Ramos (cell line): Measurements from ENCODE around the gene VRK1.

Experiments
- in situ Hi-C: fragments of 300-500 bp; cut with MboI; formaldehyde crosslinking; loops from one replicate; pipeline ENCODE4 v1.14.3; 2022; ENCODE audit warnings: low sequenced_read_pairs; ENCODE audit not compliant: unreplicated experiment

VRK1 gene

DNA sequence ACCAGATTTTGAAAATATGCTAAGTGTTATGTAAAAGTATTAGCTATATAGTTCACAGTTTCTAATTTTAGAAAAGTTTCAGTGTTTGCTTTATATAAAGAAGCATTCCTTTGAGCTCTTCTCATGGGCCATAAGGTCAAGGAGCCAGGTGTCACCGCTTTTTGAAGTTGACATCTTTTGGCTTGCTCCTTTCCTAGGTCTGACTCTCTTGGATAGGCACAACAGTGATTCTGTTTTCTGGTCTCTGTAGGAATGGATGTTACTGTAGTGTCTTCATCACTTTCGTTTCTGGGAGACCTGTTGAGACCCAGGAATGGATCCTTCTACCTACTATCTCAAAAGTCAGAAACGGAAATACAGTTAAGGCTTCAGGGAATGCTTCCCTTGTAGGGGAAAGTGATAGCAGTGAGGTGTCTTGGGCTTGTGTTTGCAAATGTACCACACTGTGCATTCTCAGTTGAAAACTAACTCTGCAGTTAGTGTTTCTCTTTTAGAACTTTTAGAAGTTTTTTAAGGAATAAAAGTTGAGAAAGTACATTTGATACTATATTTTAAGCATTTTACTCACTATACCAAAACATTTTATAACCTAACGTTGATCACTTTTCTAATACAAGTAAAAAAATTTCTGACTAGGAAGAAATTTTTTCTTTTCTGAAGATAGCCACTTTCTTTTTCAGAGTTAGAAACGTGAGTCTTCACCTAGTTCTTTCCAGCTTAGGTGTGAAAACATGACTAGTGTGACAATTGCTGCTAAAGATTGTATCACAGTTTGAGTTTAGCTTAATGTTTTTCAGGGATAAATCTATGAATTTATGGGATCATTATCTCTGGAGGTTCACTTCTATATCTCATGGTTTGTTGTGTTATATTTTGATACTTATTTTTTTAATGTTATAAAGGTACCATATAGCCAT, 20.8 kb downstream of the VRK1 start:
- in situ Hi-C loops, result no loop called here

DNA sequence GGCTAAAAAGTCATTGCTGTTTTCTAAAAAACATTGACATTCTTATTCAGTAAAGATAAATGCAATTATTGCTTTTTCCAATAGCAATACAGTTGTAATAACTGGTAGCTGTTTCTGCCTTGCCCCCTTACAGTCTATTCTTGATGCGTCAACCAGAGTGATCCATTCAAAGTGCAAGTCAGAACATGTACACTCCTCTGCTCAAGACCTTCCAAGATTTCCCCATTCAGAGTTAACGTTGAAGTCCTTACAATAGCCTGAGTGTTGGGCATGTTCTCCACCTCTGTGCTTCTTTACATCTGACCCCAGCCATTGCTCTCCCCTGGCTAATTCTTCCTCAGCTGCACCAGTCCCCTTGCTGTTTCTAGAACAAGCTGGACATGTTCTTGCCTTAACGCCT, 24.3 kb downstream of the VRK1 start:
- in situ Hi-C loops, result no loop called here

DNA sequence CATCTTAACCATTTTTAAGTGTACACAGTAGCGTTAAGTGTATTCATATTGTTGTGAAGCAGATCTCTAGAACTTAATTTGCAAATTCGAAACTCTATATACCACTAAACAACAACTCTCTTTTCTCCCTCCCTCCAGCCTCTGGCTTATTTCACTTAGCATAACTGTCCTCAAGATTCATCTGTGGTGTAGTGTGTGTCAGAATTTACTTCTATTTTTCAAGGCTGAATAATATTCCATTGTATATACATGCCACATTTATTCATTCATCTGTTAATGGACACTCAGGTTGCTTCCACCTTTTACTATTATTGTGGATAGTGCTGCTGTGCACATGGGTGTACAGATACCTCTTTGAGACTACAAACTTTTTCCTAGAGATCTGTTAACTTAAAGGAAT, 26.5 kb downstream of the VRK1 start:
- in situ Hi-C loops, result no loop called here

DNA sequence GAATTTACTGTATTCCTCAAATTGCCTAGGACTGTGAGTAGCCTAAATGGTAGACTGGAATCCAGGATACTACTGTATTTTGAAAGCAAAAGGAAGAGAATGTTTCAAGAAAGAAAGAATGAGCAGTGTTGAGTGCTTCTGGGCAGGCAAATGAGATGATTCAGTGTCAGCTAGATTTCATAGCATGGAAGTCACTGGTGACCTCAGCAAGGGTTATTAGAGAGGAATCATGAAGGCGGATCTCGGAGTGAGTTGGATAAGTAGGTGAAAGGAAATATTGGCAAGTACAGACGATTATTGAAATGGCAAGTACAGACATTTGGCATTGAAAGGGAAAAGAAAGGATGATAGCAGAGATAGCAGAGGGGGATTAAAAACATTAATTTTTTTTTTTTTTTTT, 27.1 kb downstream of the VRK1 start:
- in situ Hi-C loops, result no loop called here

DNA sequence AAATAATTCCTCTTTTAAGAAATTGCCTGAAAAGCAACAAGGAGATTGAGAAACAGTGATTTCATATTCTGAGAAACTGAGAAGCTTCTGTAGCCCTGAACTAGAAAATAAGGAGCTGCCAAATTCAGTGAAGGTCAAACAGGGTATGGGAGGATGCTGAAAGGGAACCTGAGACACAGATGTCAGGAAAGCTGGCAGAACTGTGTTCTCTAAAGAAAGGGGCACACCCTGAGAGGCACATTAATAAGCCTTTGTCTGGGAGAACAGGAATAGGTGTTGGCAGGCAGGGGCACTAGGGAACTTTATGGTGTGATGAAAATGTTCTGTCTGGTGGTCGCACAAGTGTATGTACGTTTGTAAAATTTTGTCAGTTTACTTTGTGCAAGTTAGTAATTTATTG, 29.6 kb downstream of the VRK1 start:
- in situ Hi-C loops, result no loop called here

DNA sequence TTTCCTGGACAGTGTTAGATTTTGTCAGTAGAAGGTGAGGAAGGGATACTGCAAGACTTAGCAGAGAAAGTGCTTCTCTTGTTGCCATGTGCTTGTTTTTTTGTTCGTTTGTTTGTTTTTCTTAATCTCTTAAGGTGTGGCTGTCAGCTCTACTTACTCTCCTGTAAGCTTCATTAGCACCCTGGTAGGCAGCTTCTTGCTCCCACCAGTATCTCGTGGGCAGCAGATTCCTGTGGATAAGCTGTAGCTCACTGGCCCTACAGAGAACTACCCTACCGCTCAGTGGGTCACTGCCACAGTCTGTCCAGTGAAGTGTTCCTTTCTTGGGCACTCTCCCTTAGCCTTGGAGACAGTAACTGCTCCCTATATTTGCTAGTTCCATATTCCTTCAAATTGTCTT, 30.1 kb downstream of the VRK1 start:
- in situ Hi-C loops, result no loop called here

DNA sequence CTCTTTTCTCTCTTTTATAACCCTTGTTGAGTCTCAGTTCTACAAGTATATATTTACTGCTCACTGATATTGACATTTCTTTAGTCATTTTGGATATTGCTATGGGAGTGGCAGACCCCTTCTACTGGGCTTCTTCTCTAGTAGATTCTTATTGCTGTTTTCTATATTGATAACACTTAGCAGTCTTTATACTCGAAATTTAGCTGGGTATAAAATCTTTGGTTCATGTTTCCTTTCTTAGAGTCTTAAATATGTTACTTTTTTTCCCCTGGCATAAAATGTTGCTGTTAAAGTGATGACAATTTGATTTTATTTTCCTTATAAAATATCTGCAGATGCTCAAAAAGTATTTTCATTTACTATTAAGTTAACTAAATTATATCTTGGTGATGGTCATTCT, 32.6 kb downstream of the VRK1 start:
- in situ Hi-C loops, result no loop called here

DNA sequence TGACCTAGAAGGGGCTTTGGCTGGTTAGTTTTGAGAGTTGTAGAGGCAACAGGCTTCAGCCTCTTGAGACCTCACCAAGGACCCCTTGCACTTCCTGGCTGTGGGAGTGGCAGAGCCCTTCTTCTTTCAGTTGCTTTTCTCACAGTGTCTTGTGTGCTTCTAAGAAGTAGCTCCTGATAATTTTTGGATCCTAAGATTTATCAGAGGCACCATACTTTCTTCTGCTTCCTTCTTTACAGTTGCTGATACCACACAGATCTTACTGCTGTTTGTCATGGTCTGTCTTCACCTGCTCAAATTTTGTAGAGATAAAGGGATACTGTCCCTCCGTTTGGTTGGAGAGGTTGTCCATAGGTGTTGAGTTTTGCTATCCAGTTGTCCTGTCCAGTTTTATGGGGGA, 33.8 kb downstream of the VRK1 start:
- in situ Hi-C loops, result no loop called here

DNA sequence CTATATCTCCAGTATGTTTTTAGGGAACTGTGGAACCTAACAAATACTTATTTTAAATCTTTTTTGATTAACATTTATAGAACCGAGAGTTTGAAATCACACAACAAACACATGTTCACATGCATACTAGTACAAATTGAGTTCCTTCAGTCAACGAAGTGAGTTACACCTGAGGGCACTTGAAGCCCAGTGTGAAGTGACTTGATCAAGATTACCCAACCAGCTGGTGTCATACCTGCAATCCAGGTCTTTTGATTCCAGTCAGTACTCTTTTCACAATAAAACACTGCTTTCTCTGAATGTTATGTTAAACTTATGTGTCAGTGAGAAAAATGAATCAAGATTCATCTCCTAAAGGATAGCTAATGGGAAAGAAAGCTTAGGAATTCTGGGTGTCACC, 35.2 kb downstream of the VRK1 start:
- in situ Hi-C loops, result no loop called here

DNA sequence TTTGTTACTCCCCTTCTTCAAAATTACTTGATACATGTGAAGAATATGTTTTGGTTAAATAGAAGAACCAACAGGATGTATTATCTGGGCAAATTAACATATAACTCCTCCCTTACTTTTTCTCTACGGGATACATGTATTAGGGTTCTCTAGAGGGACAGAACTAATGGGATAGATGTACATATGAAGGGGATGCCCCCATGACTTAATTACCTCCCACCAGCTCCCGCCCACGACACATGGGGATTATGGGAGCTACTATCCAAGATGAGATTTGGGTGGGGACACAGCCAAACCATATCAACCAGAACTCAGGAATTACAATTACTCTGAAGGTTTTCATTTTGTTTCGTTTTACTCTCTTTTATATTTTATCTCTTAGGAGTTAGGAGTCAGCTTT, 41.3 kb downstream of the VRK1 start:
- in situ Hi-C loops, result no loop called here

DNA sequence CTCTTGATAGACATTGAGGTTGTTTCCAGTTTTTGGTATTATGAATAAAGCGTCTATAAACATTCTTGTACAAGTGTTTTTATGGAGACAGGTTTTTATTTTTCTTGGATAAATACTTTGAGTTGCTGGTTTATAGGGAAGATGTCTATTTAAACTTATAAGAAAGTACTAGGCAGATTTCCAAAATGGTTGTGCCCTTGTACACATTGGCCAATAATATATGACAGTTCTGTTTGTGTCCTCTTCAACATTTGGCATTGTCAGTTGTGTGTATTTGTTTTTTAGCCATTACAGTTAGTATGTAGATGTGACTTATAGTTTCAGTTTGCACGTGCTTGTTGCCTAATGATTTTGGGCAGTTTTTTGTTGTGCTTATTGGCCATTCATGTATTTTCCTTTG, 42.1 kb downstream of the VRK1 start:
- in situ Hi-C loops, result no loop called here

DNA sequence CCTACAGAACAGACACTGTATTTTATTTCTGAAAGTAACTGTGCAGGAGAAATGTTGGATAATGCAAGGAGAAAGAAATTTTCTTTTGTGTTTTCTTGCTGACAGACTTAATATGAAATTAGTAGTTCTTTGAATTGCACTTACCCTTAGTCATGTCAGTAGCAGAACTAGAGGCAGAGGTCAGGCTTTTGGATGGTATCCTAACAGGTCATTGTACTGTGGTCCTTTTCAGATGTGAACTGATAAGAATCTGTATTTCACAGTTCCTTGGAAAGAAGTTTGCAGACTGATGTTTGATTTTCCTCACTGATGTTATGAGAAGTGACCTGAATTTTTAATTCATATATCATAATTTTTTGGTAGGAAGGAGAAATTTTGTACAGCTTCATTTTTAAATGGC, 46.0 kb downstream of the VRK1 start:
- in situ Hi-C loops, result no loop called here

DNA sequence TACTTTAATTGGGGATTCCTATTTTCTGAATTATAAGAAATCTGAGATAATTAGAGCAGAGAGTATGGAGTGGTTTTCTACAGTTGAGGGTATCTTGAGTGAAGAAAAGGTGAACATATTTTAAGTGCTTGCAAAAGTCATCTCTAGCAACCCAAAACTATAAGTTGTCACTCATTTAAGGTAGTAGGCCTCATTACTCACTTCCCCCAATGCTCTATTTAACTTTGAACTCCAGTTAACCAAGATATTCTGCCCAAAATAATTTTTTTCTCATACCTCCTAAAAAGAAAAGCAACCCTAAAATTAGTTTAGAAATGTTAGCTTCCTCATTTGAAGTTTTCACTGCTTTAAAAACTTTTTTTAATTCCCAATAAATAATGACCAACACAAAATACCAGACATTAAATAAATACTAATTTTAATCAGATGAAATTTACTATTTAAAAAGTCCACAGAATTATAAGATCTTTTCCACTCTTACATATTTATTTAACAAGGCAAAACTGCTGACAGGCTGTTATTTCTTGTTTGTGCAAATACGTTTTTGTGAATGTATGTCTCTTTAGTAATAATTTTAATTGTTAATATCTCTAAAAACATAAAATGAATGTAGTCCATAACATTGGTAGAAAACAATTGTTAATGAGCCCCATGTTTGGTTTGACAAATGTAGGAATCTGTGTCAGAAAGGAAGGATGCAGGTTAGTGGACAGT, 47.8 kb downstream of the VRK1 start:
- in situ Hi-C loops, result no loop called here

DNA sequence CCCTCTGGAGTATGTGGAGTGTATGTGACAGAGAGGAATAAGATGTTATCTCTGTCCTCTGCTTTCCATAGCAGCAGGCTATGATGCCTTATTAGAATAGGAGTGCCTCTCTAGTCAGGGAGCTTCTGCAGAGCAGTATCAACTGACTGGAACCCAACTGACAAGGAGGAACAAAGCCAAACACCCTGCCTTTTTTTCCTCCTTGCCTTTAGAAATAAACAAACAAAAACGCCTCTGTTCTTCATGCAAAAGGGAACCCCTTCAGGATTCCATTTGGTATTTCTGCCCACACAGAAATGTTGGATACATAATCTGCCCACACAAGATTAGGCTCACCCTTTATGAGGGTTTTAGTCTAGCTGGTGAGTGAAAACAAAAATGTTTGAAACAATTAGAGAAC, 50.3 kb downstream of the VRK1 start:
- in situ Hi-C loops, result no loop called here

DNA sequence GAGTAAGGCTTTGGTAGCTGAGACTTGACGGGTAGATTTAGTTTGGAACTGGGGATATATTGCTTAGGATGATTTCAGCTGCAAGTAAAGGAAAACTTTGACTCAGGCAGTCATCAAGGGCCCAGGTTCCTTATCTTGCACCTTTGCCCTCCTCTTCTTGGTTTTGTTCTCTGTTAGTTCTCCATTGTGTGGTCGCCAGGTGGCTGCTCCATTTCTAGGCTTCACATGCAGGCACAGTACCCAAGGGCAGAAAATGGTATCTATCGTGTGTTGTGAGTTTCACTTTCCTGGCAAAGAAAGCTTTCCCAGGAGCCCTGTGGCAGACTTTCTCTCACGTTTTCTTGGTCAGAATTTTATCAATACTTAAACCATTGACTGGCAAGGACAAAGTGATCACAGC, 50.8 kb downstream of the VRK1 start:
- in situ Hi-C loops, result no loop called here

DNA sequence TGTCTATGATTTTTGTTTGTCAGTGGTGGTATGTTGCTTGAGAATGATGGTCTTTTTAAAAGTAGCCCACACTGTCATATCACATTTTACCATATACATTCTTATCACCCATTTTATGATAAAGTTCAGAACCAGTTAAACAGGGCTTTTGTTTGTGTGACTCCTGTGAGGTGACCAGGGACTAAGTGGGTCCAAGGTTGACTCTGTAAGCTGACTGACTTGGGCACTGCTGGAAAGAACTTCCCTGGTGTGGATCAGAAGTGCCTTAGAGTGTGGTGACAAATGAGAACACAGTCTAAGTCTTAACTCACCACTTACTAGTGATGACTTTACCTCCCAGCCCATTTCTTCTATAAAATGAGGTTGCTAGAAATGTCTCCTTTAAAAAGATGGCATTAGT, 52.6 kb downstream of the VRK1 start:
- in situ Hi-C loops, result no loop called here

DNA sequence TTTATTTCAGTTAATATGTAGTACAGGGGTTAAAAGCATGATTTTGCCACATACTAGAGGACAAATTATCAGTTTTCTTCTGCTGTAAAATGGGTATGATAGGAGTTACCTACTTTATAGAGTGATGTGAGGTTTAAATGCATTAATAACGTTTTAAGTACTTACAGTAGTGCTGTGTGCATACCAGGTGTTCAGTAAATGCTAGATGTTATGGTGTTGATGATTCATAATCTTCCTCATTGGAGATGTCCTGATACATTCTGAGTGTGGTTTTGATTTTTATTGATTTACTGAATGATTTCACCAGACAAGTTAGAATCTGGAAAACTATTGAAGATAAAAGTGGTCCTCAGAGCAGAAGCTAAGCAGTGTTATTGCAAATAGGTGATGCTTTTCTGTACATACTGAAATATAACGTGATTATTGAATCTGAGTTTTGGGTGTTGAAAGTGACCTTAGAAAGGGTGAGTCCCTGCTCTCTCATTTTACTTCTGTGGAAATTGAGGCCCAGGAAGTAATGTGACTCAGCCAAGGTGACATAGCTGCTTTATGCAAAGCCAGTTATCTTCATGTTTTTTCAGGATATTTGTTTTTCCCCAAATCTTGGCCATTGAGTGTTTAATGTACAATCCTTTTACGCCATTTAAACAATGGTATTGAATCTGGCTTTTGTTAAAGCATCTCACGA, 54.7 kb downstream of the VRK1 start:
- in situ Hi-C loops, result no loop called here

DNA sequence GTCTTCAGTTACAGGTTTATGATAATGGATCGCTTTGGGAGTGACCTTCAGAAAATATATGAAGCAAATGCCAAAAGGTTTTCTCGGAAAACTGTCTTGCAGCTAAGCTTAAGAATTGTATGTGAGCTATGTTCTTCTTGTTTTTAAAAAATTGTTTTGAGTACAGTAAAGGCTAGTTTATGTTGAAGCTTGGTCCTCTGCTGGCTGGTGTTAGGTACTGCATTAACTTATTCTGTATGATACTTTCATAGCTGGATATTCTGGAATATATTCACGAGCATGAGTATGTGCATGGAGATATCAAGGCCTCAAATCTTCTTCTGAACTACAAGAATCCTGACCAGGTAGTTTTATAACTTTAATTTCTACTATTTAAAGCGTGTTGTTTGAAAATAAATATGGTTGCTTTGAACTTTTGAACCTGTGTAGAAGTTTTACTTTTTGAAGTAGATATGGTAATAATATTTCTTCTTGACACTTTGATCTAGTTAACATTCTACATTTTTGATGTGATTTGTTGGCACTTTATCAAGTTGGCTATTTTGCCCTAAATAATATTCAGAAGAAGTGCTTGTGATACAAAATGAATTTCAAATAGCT, 55.7 kb downstream of the VRK1 start:
- in situ Hi-C loops, result no loop called here

DNA sequence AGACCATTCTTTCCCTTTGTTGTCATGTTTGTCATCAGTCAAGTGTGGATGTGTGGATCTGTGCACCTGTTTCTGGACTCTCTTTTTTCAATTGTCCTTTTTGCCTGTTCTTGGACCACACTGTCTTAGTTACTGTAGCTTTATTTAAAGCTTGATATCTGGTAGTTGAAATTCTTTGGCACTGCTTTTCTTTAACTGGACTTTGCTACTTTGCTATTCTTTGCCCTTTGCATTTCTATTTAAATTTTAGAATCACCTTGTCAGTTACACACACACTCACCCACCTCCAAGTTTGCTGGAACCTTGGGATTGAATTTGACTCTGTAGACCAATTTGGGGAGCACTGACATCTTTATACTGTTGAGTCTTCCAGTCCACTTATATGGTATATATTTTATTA, 61.5 kb downstream of the VRK1 start:
- in situ Hi-C loops, result no loop called here

DNA sequence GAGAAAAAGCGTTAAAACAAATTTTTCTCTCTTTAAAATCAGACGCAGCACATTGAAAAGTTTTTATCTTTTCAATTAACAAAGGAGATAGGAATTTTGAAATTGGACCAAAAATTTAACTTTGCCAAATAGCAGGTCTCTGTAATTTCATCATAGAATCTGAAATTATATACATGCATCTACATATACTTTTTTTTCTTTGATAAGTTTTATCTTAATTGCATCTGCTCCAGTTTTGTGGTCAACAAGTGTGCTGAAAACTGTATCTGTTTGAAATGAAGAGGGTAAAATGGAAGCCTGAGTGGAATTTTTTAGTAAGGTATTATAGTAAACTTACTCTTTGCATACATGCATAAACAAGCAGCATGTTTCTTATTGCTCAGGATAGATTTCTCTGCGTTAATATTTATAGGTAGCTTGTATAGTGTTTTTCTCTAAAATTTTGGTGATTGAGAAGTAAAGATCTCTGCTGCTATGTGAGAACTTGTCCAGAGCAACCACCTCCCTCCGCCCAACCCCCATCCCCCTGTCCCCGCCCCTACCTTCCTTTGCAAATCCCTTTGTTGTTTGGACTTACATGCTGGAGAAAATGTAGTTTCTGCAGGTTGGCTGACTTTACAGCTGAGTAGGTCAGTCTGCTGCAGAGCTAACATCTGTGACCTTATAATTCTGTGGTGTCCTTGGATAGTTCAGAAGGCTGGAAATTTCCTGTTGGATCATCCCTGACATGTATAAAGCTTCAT, 64.6 kb downstream of the VRK1 start:
- in situ Hi-C loops, result no loop called here
